ENCODE measurements around the gene TLE2. TPM values are rescaled to one million over a fixed set of nuclear protein-coding genes. Genes with fewer than 3 reads are reported as not detected.

TLE2 gene
- total RNA-seq, 1 experiment from 2014 or later: 3.1 TPM

DNA sequence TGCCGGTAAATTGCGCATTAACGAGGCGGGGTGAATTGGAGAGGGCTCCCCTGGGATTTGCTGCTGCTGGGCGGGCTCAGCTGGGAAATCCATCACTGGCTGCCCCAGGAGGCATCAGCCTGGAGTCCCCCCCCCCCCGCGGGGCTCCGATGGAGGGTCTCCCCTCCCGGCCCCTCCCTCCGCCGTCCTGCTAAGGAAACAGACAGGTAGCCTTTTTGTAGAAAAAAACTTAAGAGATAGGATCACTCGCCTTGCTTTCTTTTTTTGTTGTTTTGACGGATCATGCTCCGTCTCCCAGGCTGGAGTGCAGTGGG is 44.9 kb downstream of the TLE2 start:
- no peaks in the 10 kb centered on the region for H4K20me1 ChIP-seq (ENCODE audit: control insufficient read depth, insufficient read depth, insufficient read length)
- H3K4me2 ChIP-seq (ENCODE audit: insufficient read depth, insufficient read length, low read length): peak overlapping the region; percentile 19
- H3K4me1 Mint-ChIP-seq: peaks cover 25 to 55% of the 10 kb centered on the region in 2 experiments
- no peak overlapping the region for H2AK5ac ChIP-seq (ENCODE audit: insufficient read length, low read length)
- peaks cover 5% of the 10 kb centered on the region; the same call in 1 of the 2 replicates for H3K4me1 ChIP-seq (ENCODE audit: insufficient read depth, low read length)
- TF ChIP-seq, protein P1, sequence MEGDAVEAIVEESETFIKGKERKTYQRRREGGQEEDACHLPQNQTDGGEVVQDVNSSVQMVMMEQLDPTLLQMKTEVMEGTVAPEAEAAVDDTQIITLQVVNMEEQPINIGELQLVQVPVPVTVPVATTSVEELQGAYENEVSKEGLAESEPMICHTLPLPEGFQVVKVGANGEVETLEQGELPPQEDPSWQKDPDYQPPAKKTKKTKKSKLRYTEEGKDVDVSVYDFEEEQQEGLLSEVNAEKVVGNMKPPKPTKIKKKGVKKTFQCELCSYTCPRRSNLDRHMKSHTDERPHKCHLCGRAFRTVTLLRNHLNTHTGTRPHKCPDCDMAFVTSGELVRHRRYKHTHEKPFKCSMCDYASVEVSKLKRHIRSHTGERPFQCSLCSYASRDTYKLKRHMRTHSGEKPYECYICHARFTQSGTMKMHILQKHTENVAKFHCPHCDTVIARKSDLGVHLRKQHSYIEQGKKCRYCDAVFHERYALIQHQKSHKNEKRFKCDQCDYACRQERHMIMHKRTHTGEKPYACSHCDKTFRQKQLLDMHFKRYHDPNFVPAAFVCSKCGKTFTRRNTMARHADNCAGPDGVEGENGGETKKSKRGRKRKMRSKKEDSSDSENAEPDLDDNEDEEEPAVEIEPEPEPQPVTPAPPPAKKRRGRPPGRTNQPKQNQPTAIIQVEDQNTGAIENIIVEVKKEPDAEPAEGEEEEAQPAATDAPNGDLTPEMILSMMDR (conservative IDR thresholded peaks at IDR 0.05): no peak
- no peak overlapping the region for H2BK5ac ChIP-seq (ENCODE audit: insufficient read length, low read length)
- no peak overlapping the region for H3K9ac ChIP-seq (ENCODE audit: extremely low read depth, insufficient read length, low read length)
- 0 out of 2 replicates have a peak overlapping the region, but pooled peaks have one; percentile 61 for H3K14ac ChIP-seq (ENCODE audit: insufficient read depth, low read length)
- no peak overlapping the region for H3K23ac ChIP-seq (ENCODE audit: insufficient read length, low read depth, low read length)
- H3K79me1 ChIP-seq (ENCODE audit: insufficient read depth, low read depth, low read length, poor library complexity, severe bottlenecking): no peaks in the 10 kb centered on the region
- H3K4ac ChIP-seq (ENCODE audit: low read depth, low read length): no peak overlapping the region
- H3T11ph ChIP-seq (ENCODE audit: low read length): no peak overlapping the region
- no peak overlapping the region for H2BK20ac ChIP-seq (ENCODE audit: low read depth, low read length, poor library complexity, severe bottlenecking)
- no CpG with 5 or more reads among the region's 14 CpGs for WGBS (ENCODE audit: extremely low coverage, insufficient read length, low lambda C conversion rate)
- no peak overlapping the region for H3K27ac ChIP-seq (ENCODE audit: insufficient read length, low read depth, low read length)
- H3K56ac ChIP-seq (ENCODE audit: insufficient read length, low read depth, low read length): no peak overlapping the region
- H3K9me3 ChIP-seq (ENCODE audit: control insufficient read depth, low read depth, low read length): no peaks in the 10 kb centered on the region
- no peak overlapping the region for H2BK12ac ChIP-seq (ENCODE audit: insufficient read length, low read depth, low read length)
- no peaks in the 10 kb centered on the region for H3K79me2 ChIP-seq (ENCODE audit: insufficient read depth, low read length)
- no peak overlapping the region for H2BK15ac ChIP-seq (ENCODE audit: low read depth, low read length)
- peaks cover 0 to 4% of the 10 kb centered on the region in 2 experiments; a peak in 1 of 5 replicates for H3K9me3 Mint-ChIP-seq
- H3K27me3 ChIP-seq (ENCODE audit: insufficient read depth, low read length): no peaks in the 10 kb centered on the region
- H3K4me3 Mint-ChIP-seq: peak overlapping the region; percentile 15 to 74; a peak in 4 of 5 replicates
- no peak overlapping the region for H4K5ac ChIP-seq (ENCODE audit: insufficient read length, low read depth, low read length)
- H3K36me3 Mint-ChIP-seq (ENCODE audit: insufficient read depth in 1 of 3, low read depth in 3 of 3): no peaks in the 10 kb centered on the region
- H3K23me2 ChIP-seq (ENCODE audit: insufficient read length, low read depth, low read length, poor library complexity, severe bottlenecking): no peaks in the 10 kb centered on the region
- peaks cover 92% of the 10 kb centered on the region for H3K27me3 Mint-ChIP-seq (ENCODE audit: low read depth)
- H2AFZ ChIP-seq (ENCODE audit: low read length): no peak overlapping the region
- no peak for DNase-seq
- H3K27ac Mint-ChIP-seq: peak overlapping the region in 1 of 3 experiments; percentile 86; a peak in 2 of 7 replicates
- H4K91ac ChIP-seq (ENCODE audit: insufficient read length, low read depth, low read length): no peak overlapping the region
- no peak overlapping the region for H3K18ac ChIP-seq (ENCODE audit: insufficient read length, low read depth, low read length)
- H4K8ac ChIP-seq (replicated peaks; ENCODE audit: insufficient read length, low read depth, low read length): no peak overlapping the region
- no peak overlapping the region for H2BK120ac ChIP-seq (ENCODE audit: low read depth, low read length, poor library complexity, severe bottlenecking)

Data from H9 (cell line).